WTC11 (cell line): ENCODE results near the gene RNF4. TPM values are rescaled to one million over a fixed set of nuclear protein-coding genes. Genes with fewer than 3 reads are reported as not detected.

Source experiments
- ATAC-seq: fragments of 200-7000 bp; cut with Tn5 transposase; 2 replicates; pipeline ENCODE4 v1.10.0; 2021; ENCODE audit warnings: mild to moderate bottlenecking, moderate library complexity
- CTCF ChIA-PET: fragments of 300-600 bp; sonication (Branson Sonifier 250); formaldehyde crosslinking; loops from one replicate; lab custom pipeline; 2021; ENCODE audit warnings: antibody characterized with exemption; lab: Charles Lee
- POLR2A ChIA-PET: fragments of 350-600 bp; sonication (Branson Sonifier 250); formaldehyde crosslinking; loops from one replicate; lab custom pipeline; 2021; ENCODE audit warnings: antibody characterized with exemption; lab: Charles Lee
- DNase-seq: peaks from one replicate; pipeline ENCODE4 v3.0.0; 2021; ENCODE audit warnings: low spot score
- H3K27ac Mint-ChIP-seq: 2 replicates; pipeline ENCODE4 v1.8.0; 2021; ENCODE audit warnings: mixed read lengths
- H3K27me3 Mint-ChIP-seq: 2 replicates; pipeline ENCODE4 v1.8.0; 2021; ENCODE audit warnings: low read depth, mild to moderate bottlenecking, moderate library complexity, mixed read lengths
- H3K36me3 Mint-ChIP-seq: 2 replicates; pipeline ENCODE4 v1.8.0; 2021; ENCODE audit warnings: mixed read lengths
- H3K4me1 Mint-ChIP-seq: 2 replicates; pipeline ENCODE4 v1.8.0; 2022; ENCODE audit warnings: mixed read lengths
- H3K4me3 Mint-ChIP-seq: 2 replicates; pipeline ENCODE4 v1.8.0; 2021; ENCODE audit warnings: mild to moderate bottlenecking, moderate library complexity, mixed read lengths
- H3K9me3 Mint-ChIP-seq: 2 replicates; pipeline ENCODE4 v1.8.0; 2021; ENCODE audit warnings: mixed read lengths
- ATF2 ChIP-seq: sonication (generic); formaldehyde crosslinking; IDR thresholded peaks from 2 replicates; pipeline ENCODE4 v1.8.1; 2022; ENCODE audit warnings: low read depth, missing genetic modification reagents, borderline replicate concordance
- CREB1 ChIP-seq: sonication (generic); formaldehyde crosslinking; IDR thresholded peaks from 2 replicates; pipeline ENCODE4 v1.8.0; 2023; ENCODE audit warnings: mild to moderate bottlenecking, missing genetic modification reagents
- ELF4 ChIP-seq: sonication (generic); formaldehyde crosslinking; IDR thresholded peaks from 2 replicates; pipeline ENCODE4 v1.8.1; 2022; ENCODE audit warnings: low read depth, mild to moderate bottlenecking, moderate library complexity, missing genetic modification reagents
- GABPB1 ChIP-seq: sonication (generic); formaldehyde crosslinking; IDR thresholded peaks from 2 replicates; pipeline ENCODE4 v1.8.1; 2023; ENCODE audit warnings: mild to moderate bottlenecking, missing genetic modification reagents
- IRF1 ChIP-seq: sonication (generic); formaldehyde crosslinking; IDR thresholded peaks from 2 replicates; pipeline ENCODE4 v1.8.0; 2023; ENCODE audit warnings: missing genetic modification reagents
- KAT7 ChIP-seq: sonication (generic); formaldehyde crosslinking; IDR thresholded peaks from 2 replicates; pipeline ENCODE4 v1.8.1; 2023; ENCODE audit warnings: missing genetic modification reagents, mild to moderate bottlenecking, borderline replicate concordance
- NFE2L1 ChIP-seq: sonication (generic); formaldehyde crosslinking; IDR thresholded peaks from 2 replicates; pipeline ENCODE4 v1.8.1; 2023; ENCODE audit warnings: missing genetic modification reagents
- NR2C2 ChIP-seq: sonication (generic); formaldehyde crosslinking; IDR thresholded peaks from 2 replicates; pipeline ENCODE4 v1.8.0; 2022; ENCODE audit warnings: mild to moderate bottlenecking, missing genetic modification reagents
- PRRX2 ChIP-seq: fragments of 250-450 bp; sonication (Bioruptor Pico); IDR thresholded peaks from 2 replicates; pipeline ENCODE4 v1.8.0; 2021; ENCODE audit warnings: mild to moderate bottlenecking
- RORB ChIP-seq: fragments of 250-450 bp; sonication (Bioruptor Pico); IDR thresholded peaks from 2 replicates; pipeline ENCODE4 v1.9.0; 2021; ENCODE audit warnings: mild to moderate bottlenecking
- SP1 ChIP-seq: sonication (generic); formaldehyde crosslinking; conservative IDR thresholded peaks from 2 replicates; pipeline ENCODE4 v1.8.1; 2022; ENCODE audit warnings: missing genetic modification reagents
- STAT6 ChIP-seq: sonication (generic); formaldehyde crosslinking; conservative IDR thresholded peaks from 2 replicates; pipeline ENCODE4 v1.8.1; 2023; ENCODE audit warnings: mild to moderate bottlenecking, low read depth, missing genetic modification reagents, moderate library complexity
- ZNF138 ChIP-seq: sonication (generic); formaldehyde crosslinking; conservative IDR thresholded peaks from 2 replicates; pipeline ENCODE4 v1.8.1; 2022; ENCODE audit warnings: mild to moderate bottlenecking, moderate library complexity, missing genetic modification reagents
- ZNF317 ChIP-seq: sonication (generic); formaldehyde crosslinking; IDR thresholded peaks from 2 replicates; pipeline ENCODE4 v1.8.1; 2023; ENCODE audit warnings: low read depth, mild to moderate bottlenecking, moderate library complexity, missing genetic modification reagents, borderline replicate concordance
- ZNF423 ChIP-seq: fragments of 250-450 bp; sonication (Bioruptor Pico); IDR thresholded peaks from 2 replicates; pipeline ENCODE4 v2.1.2; 2022; ENCODE audit warnings: mild to moderate bottlenecking, moderate library complexity
- ZNF512 ChIP-seq: sonication (generic); formaldehyde crosslinking; IDR thresholded peaks from 2 replicates; pipeline ENCODE4 v1.8.1; 2022; ENCODE audit warnings: missing genetic modification reagents, borderline replicate concordance
- total RNA-seq: library from RNA; stranded (reverse); gene quantifications from 3 replicates; pipeline ENCODE4 v1.2.3, GENCODE V29; 2021

RNF4 gene
- total RNA-seq, 1 experiment from 2014 or later: 87.3 TPM

- H3K27me3 Mint-ChIP-seq: no peaks in the 10 kb centered on the region
- DNase-seq: no peak
- H3K36me3 Mint-ChIP-seq: no peaks in the 10 kb centered on the region
- H3K9me3 Mint-ChIP-seq: no peaks in the 10 kb centered on the region
- POLR2A ChIA-PET: no interaction called here
- H3K27ac Mint-ChIP-seq: no peak overlapping the region
- 0 out of 2 replicates have a peak, but pooled peaks cover 2% of the 10 kb centered on the region for H3K4me1 Mint-ChIP-seq
- no peak for ATAC-seq
- CTCF ChIA-PET: interaction anchor here (2.9 kb wide), 1 partner anchor 8 kb away, joined by 26 read pairs; no protein-coding TSS in a partner anchor
- TF ChIP-seq CREB1 (CRISPR knock-in tag): no peak
- no peak for TF ChIP-seq ZNF512 (CRISPR knock-in tag)
- no peak for TF ChIP-seq RORB (CRISPR knock-in tag)
- TF ChIP-seq NR2C2 (CRISPR knock-in tag): no peak
- H3K4me3 Mint-ChIP-seq: no peak overlapping the region
Observed at GRCh38 chr4:2450394-2451035, 18.4 kb upstream of the RNF4 start.

- Mint-ChIP-seq H3K27ac (no peak overlapping the region), H3K4me3 (no peak overlapping the region), H3K9me3 (no peaks in the 10 kb centered on the region), H3K36me3 (no peaks in the 10 kb centered on the region), H3K4me1 (no peaks in the 10 kb centered on the region), H3K27me3 (no peaks in the 10 kb centered on the region)
- ATAC-seq (no peak), DNase-seq (no peak)
- TF ChIP-seq ZNF317 (CRISPR knock-in tag): no peak
- no peak for TF ChIP-seq ATF2 (CRISPR knock-in tag)
- no peak for TF ChIP-seq ZNF138 (CRISPR knock-in tag)
- no peak for TF ChIP-seq PRRX2 (CRISPR knock-in tag)
- TF ChIP-seq STAT6 (CRISPR knock-in tag): no peak
- no peak for TF ChIP-seq SP1
- TF ChIP-seq GABPB1 (CRISPR knock-in tag): no peak
- TF ChIP-seq ELF4: no peak
- TF ChIP-seq ZNF423 (CRISPR knock-in tag): no peak
- no peak for TF ChIP-seq KAT7 (CRISPR knock-in tag)
- TF ChIP-seq NFE2L1 (CRISPR knock-in tag): no peak
- TF ChIP-seq IRF1: no peak
- ChIA-PET CTCF (interaction anchor here (2.9 kb wide), 1 partner anchor 9 kb away, joined by 26 read pairs; no protein-coding TSS in a partner anchor), POLR2A (no interaction called here)
Observed at GRCh38 chr4:2451036-2451520, 17.8 kb upstream of the RNF4 start.
